ENCODE measurements around the gene BLOC1S6.

BLOC1S6 gene

DNA sequence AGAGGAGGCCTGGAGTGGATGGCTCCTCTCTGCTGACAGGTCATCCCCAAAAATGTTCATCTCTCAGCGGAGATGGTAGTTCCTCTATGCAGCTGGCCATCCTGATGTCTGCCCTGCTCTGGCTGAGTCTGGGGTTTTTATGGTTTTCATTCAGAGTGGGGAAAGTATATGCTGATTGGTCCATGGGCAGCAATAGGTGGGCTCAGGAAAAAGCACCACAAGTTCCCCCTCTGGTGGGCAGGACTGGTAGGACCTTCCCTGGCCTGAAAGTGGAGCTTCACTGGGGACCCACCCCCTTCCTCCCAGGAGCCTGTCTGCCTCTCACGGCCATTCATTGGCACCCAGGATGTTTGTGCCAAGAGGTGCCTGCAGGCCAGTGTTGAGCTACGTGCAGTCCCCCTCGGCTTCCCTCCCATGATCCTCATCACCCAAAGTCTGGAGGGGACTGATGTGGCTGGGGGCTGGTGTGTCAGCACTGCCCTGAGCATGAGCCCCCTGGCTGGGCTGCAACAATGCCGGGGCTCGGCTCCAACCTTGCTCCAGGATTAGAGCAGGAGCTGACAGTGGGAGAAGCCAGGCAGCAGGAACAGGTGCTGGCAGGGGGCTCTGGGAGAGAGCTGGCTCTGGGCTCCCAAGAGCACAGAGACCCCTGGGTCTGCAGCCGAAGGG, 13.1 kb upstream of the BLOC1S6 start:
- DNase-seq (ENCODE audit: insufficient read length, low spot score) (no peak), FAIRE-seq (no peak)
- TF ChIP-seq, protein P1, sequence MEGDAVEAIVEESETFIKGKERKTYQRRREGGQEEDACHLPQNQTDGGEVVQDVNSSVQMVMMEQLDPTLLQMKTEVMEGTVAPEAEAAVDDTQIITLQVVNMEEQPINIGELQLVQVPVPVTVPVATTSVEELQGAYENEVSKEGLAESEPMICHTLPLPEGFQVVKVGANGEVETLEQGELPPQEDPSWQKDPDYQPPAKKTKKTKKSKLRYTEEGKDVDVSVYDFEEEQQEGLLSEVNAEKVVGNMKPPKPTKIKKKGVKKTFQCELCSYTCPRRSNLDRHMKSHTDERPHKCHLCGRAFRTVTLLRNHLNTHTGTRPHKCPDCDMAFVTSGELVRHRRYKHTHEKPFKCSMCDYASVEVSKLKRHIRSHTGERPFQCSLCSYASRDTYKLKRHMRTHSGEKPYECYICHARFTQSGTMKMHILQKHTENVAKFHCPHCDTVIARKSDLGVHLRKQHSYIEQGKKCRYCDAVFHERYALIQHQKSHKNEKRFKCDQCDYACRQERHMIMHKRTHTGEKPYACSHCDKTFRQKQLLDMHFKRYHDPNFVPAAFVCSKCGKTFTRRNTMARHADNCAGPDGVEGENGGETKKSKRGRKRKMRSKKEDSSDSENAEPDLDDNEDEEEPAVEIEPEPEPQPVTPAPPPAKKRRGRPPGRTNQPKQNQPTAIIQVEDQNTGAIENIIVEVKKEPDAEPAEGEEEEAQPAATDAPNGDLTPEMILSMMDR (IDR thresholded peaks at IDR 0.05; ENCODE audit: insufficient read depth, missing control alignments), result no peak

DNA sequence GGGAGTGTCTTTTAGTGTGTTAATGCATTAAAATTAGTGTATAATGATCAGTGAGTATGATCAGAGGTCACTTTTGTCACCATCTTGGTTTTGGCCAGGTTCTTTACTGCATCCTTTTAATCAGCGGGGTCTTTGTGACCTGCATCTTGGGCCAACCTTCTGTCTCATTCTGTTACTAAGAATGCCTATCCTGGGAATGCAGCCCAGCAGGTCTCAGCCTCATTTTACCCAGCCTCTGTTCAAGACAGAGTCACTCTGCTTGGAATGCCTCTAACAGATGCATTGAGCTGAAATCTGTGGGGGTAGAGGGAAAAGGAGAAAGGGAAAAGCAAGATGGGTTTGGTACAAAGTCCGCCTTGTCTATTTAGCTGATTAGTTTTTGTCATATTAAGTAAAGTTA, 5.3 kb upstream of the BLOC1S6 start:
- FAIRE-seq (no peak), DNase-seq (ENCODE audit: insufficient read length, low spot score) (no peak)
- TF ChIP-seq, protein P1 (IDR thresholded peaks at IDR 0.05; ENCODE audit: insufficient read depth, missing control alignments), result no peak

DNA sequence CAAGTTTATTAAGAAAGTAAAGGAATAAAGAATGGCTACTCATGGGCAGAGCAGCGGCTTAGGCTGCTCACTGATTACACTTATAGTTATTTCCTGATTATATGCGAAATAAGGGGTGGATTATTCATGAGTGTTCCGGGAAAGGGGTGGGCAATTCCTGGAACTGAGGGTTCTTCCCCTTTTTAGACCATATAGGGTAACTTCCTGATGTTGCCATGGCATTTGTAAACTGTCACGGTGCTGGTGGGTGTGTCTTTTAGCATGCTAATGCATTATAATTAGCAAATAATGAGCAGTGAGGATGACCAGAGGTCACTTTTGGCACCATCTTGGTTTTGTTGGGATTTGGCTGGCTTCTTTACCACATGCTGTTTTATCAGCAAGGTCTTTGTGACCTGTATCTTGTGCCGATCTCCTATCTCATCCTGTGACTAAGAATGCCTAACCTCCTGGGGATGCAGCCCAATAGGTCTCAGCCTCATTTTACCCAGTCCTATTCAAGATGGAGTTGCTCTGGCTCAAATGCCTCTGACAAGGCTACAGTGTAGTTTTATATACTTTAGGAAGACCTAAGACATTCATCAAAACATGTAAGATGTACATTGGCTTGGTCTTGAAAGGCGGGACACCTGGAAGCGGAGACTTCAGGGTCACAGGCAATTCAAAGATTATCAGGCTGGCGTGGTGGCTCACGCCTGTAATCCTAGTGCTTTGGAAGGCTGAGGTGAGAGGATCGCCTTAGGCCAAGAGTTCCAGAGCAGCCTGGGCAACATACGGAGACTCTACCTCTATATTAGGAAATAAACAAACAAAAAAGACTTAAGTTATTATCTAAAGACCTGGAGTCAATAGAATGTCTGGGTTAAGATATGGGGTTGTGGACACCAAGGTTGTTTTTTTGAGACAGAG, 3.2 kb upstream of the BLOC1S6 start:
- TF ChIP-seq, protein P1 (IDR thresholded peaks at IDR 0.05; ENCODE audit: insufficient read depth, missing control alignments), result no peak
- FAIRE-seq (no peak), DNase-seq (ENCODE audit: insufficient read length, low spot score) (no peak)

DNA sequence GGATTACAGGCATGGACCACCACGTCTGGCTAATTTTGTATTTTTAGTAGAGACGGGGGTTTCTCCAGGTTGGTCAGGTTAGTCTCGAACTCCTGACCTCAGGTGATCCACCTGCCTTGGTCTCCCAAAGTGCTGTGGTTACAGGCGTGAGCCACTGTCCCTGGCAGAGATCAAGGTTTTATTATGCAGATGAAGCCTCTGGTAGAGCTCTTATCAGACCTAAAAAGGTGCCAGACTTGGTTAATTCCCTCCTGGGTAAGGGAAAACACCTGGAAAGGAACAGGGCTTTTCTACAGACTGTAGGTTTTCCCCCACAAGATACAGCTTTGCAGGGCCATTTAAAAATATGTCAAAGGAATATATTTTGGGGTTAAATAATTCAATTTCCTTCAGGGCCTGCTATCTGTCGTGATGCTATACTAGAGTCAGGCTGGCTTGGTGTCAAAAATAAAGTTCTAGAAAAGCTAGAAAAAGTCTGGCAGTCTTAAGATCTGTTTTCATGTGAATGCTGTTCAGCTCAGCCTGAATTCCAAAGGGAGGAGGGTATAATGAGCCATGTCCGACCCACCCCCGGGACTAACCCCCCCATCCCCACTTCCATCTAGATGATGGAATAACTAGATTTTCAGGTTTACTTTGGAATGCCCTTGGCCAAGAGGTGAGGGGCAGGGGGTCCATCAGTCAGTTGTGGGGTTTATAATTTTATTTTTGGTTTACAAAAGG, 1.9 kb upstream of the BLOC1S6 start:
- no peak for FAIRE-seq
- TF ChIP-seq, protein P1 (IDR thresholded peaks at IDR 0.05; ENCODE audit: insufficient read depth, missing control alignments), result no peak
- no peak for DNase-seq (ENCODE audit: insufficient read length, low spot score)

DNA sequence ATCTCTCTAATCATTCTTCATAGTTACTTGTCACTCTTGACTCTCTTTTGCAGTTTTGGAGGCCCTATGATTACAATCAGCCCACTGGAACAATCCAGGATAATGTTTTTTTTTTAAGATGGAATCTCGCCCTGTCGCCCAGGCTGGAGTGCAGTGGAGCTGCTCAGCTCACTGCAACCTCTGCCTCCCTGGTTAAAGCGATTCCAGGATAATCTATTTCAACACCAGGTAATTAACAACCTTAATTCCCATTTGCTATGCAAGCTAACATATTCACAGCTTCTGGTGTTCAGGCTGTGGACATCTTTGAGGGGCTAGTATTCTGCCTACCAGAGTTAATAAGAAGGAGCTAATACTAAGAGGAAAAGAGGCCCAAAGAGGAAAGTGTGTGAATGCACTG, 1.1 kb upstream of the BLOC1S6 start:
- DNase-seq (ENCODE audit: insufficient read length, low spot score), result no peak
- TF ChIP-seq, protein P1 (IDR thresholded peaks at IDR 0.05; ENCODE audit: insufficient read depth, missing control alignments), result no peak
- no peak for FAIRE-seq

DNA sequence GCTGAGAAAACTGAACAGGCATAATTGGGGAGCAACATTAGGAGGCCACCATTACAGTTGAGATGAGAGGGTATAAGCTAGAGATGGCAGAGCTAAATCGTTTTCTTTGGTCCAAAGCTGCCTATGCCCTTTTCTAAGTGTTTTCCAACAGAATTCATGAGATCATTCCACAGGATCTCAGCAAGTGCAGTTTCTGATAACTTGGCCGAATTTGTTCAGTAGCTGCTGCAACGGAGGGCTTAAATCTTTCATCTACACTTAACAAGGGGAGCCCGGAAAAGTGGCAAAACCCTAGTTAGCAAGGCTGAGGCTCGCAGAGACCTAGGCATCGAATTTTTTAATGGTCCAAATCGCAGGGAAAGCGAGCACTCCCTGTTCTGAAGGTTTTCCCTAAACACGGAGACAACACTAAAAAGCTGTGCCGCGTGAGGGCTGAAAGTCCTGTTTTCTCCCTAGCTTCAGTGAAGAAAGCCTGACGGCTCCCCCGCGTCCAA, 531 bp upstream of the BLOC1S6 start:
- TF ChIP-seq, protein P1 (IDR thresholded peaks at IDR 0.05; ENCODE audit: insufficient read depth, missing control alignments), result no peak
- DNase-seq (ENCODE audit: insufficient read length, low spot score) (no peak), FAIRE-seq (no peak)
